HG03064 (cell line): Measurements from ENCODE around the gene HLF.

Experiments used
- ATAC-seq: cut with Tn5 transposase; IDR thresholded peaks from one replicate; pipeline ENCODE4 v1.9.1; 2021; ENCODE audit warnings: low read depth; ENCODE audit not compliant: unreplicated experiment

HLF gene

DNA sequence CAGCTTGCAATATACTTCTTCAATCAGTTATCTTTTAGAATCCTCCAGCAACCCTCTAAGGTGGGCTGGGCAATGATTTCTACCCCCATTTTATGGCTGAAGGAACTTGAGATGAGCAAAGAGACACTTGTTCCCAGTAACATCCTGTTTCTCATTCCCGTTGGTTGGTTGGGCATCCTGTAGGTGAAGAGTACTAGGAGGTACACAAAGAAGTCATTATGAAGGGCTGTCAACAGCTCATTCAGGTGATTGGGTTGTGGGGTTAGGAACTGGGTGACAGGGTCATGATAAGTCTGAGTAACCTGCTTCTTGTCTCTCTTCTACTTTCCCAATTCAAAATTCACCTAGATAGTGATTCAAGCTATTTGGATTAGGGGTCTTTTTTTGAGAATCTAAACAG is 80.4 kb downstream of the HLF start:
- ATAC-seq = no peak

DNA sequence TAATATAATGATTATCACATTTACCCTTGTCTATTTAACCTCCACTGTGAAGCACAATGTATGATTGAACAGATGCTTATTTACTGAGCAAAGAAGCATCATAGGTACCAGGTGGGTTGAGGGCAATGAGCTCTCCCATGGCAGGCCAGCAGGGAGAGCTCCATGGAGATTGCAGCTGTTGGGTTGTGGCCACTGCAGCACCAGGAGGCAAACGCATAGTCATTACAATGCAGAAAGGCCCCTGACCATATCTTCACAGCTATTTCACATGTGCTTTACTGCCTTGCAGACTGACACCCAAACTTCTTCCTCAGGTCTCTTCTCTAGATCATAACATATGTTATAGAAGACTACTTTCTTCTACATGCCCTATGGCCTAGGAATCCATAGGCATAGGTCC is 81.9 kb downstream of the HLF start:
- ATAC-seq = no peak

DNA sequence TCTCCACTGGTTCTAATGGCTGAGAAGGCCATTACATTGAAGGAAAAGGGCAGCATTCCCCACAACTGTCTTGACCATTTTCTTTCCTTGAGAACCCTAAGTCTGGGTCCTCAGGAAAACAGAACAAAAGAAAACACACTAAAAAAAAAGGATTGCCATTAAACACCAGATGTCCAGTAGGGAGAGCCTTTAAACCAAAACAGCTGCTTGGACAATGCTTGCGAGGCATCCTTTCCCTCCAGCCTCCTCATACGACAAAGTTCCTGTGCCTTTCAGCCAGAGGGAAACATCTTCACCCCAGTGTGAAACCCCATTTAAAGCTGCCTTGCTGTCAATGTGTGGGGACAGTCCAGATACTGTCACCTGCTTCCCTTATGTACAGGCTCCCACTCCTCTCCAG is 82.6 kb downstream of the HLF start:
- ATAC-seq = no peak

DNA sequence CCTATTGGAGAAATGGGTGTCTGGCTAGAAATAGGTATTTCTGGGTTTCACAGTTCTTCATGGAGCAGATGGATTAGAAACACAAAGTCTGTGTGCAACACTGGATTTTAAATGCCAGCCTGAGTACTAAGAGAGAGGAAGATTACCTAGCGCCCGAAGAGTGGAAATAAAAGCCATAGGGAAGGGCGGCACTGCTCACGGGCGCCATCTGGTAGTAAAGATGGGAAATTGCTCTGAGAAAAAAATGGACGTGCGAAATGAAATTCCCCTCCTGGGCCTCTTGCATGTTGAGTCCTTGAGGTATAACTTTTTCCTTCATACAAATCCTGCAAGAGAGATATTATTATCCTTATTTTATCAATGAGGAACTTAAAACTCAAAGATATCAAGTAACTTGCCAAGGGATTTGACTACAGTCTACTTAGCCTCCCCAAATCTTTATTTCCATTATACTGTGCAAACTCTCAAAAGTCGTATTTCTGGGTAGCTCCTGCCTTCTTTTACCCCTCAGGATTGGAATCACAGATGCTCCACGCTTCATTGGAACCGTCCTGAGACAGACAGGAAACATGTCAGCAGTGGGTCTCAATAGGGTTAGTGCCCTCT is 84.1 kb downstream of the HLF start:
- ATAC-seq = peak; percentile 55

DNA sequence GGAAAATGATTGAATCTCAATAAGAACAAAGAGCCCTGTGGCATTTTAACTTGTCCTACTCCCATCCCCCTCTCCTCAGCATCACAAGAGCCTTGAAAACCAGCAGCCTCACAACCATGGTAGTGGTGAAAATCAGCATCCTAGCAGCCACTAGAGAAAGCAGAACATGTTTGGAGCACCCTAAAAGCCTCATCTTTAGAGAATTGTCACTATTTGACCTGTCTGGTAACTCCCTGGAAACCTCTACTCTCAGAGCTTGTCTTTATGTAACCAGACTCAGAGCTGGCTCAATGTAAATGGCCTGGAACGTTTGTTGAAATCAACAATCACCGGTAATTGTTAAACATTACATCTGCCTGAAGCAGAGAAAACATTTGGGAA is 86.1 kb downstream of the HLF start:
- no peak for ATAC-seq

DNA sequence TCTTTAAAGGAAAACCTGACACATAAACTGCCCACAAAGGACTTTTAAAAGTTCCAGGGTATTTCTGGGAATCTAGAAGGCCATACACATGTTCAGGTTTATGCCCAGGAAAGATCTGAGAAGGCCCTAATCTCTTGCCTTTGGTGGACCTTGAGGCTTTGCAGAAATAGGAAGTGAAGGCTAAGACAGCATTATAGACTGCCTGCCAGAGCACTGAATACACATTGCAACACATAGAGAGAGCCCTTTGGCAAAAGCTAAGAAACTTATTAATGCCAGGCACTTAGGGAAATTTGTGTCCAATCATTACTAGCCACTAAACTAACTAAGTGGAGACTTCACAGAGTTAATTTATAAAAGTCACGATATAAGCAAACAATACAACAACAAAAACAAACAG is 86.5 kb downstream of the HLF start:
- no peak for ATAC-seq

GRCh38 chr17:55354010-55354409 is 89.2 kb downstream of the HLF start:
- ATAC-seq = no peak

- no peak for ATAC-seq
Measured at GRCh38 chr17:55354941-55355340, 90.2 kb downstream of the HLF start.

DNA sequence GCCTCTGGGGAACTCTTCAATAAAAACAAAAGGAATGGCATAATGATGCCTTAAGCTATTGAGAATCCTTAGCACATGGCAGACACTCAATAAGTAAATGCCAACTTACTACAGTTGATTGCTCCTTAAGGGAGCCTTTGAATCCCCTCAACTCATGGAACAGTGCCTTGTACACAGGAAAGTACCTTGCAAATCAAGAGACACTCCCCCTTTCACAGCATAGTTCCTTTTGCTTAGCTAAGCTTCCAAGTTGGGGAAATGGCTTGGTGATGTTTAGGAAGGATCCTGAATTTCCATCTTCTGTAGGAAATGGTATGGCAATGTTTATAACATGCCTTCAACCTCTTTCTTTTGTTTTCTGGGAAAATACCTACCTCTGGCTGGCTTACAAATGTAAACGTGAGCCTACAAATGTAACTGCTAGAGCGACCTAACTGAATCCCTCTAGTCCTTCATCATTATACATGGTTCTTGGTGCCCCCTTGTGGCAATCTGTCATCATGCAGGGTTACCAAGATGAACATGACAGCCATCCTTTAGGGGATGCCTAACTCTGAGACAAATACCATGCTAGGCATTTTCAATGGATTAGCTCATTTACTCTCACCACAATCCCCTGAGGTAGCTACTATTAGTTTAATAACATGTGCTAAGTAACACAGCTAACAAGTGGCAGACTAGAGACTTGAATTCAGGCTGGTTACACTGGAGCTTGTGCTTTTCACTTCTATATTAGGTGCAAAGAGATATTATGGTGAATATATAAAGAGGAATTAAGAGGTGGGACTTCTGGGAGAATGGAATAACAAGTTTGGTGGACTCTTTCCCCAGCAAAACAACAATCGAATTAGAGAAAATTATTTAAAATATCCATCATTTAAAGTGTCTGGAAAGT is 91.9 kb downstream of the HLF start:
- ATAC-seq = peak; percentile 71

DNA sequence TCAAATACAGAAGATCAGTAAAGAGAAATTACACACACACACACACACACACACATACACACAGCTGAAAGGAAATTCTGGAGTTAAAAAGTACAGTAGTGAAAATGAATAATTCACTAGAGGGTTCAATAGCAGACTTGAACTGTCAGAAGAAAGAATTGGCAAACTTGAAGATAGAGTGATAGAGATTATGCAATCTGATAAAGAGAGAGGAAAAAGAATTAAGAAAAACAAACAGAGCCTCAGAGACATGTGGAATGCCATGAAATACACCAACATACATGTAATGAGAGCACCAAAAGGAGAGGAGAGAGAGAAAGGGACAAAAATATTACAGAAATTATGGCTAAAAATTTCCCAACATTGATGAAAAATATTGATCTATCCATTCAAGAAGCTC is 96.2 kb downstream of the HLF start:
- no peak for ATAC-seq

DNA sequence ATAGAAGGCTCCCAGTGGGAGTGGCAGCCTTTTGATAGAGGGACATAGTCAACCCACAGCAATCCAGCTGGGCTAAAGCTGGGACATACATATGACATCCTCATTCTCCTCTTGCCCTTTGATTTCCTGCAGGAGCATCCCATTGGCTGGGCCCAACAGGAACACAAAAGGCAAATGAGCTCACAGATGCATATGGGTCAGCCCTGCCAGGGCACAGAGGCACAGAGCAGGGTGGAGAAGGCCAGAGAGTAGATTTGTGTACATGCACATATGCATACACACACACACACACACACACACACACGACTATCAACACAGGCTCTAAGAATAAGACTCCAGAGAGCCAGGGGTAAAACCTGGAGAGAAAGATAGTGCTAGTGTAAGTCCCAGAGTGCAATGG is 98.3 kb downstream of the HLF start:
- no peak for ATAC-seq

- no peak for ATAC-seq
Measured at GRCh38 chr17:55366020-55366481, 101.3 kb downstream of the HLF start.

GRCh38 chr17:55368706-55369105 is 103.9 kb downstream of the HLF start:
- ATAC-seq = no peak
